ENCODE data around the gene ZWILCH. TPM values are rescaled to one million over a fixed set of nuclear protein-coding genes. Genes with fewer than 3 reads are reported as not detected.

Gene ZWILCH
- total RNA-seq, 3 donors from 2014 or later (not counting 1 experiment from before 2014, with no cell fraction given) = 8.7 to 9.9 (median 9.7) TPM

GRCh38 chr15:66572146-66572545 lies 67.0 kb downstream of the ZWILCH start:
- Histone ChIP-seq H3K9me3 (ENCODE audit: control insufficient read depth, insufficient read depth, low read length) (no peaks in the 10 kb centered on the region), H3K4me1 (ENCODE audit: control insufficient read depth, insufficient read depth, low read length) (peaks cover 2% of the 10 kb centered on the region), H3K4me3 (ENCODE audit: low read length) (no peak overlapping the region), H3K27ac (ENCODE audit: low read length) (no peak overlapping the region), H3K27me3 (ENCODE audit: control insufficient read depth, insufficient read depth, low read length) (no peaks in the 10 kb centered on the region), H3K36me3 (ENCODE audit: control insufficient read depth, insufficient read depth, low read length) (no peaks in the 10 kb centered on the region)
- no peak for ATAC-seq
- TF ChIP-seq, protein P1, sequence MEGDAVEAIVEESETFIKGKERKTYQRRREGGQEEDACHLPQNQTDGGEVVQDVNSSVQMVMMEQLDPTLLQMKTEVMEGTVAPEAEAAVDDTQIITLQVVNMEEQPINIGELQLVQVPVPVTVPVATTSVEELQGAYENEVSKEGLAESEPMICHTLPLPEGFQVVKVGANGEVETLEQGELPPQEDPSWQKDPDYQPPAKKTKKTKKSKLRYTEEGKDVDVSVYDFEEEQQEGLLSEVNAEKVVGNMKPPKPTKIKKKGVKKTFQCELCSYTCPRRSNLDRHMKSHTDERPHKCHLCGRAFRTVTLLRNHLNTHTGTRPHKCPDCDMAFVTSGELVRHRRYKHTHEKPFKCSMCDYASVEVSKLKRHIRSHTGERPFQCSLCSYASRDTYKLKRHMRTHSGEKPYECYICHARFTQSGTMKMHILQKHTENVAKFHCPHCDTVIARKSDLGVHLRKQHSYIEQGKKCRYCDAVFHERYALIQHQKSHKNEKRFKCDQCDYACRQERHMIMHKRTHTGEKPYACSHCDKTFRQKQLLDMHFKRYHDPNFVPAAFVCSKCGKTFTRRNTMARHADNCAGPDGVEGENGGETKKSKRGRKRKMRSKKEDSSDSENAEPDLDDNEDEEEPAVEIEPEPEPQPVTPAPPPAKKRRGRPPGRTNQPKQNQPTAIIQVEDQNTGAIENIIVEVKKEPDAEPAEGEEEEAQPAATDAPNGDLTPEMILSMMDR (IDR thresholded peaks at IDR 0.05) = no peak
- no peaks in the 10 kb centered on the region for H3K36me3 Mint-ChIP-seq
- no peak overlapping the region for H3K4me3 Mint-ChIP-seq
- no peak for DNase-seq
- no peak overlapping the region for H3K27ac Mint-ChIP-seq
- peaks cover 2% of the 10 kb centered on the region in 2 donors for H3K4me1 Mint-ChIP-seq
- no peaks in the 10 kb centered on the region for H3K9me3 Mint-ChIP-seq
- WGBS (ENCODE audit: insufficient coverage) = 72% methylated on average over 4 of the region's 4 CpGs
- no peaks in the 10 kb centered on the region for H3K27me3 Mint-ChIP-seq (ENCODE audit: low read depth in 2 of 2)
- intact Hi-C loops (cut with micrococcal nuclease) = no loop called here

DNA sequence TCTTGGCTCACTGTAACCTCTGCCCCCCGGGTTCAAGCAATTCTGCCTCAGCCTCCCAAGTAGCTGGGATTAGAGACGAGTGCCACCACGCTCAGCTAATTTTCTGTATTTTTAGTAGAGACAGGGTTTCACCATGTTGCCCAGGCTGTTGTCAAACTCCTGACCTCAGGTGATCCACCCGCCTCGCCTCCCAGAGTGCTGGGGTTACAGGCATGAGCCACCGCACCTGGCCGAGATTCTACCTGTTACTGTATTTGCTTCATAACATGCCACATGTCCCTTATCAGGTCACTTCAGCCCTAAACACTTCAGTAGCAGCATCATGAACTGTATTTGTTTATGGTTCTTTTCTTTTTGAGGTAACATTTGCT lies 68.2 kb downstream of the ZWILCH start:
- DNase-seq = no peak
- WGBS (ENCODE audit: insufficient coverage) = 91% methylated on average over 7 of the region's 7 CpGs

DNA sequence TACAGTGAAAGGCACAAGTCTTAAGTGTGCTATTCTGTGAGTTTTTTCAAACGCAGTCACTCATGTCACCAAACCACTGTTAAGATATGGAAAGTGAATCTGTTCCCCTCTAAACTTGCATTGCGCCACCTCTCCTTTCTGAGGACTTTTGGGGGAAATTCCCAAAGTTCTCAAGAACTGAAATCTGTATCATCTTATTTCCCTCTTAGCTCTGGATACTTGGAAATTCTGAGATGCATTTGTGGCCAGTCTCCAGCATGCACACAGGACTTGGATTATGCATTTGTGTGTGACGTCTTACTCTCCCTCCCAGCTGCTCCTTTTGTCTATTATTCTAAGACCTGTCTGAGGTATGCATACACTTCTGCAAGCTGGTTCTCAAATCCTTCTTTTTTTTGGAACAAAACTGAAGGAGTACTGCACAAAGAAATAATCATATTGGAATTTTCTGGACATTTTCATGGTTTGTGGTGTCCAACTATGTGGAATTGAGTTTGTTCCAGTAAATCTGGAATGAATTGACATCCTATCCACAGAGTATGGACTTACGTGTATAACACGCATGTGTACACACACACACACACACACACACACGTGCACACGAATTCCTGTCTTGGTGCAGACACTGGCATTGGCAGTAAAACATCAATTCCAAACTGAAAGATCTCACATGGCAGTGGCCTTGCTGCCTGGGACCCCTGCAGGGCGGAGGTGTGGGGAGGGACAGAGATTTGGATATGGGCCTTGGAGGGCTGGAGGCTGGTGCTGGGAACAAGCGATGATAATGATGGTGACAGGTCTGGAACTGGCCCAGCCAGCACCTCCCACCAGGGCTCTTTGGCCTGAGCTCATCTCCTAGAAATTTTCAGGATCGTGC lies 68.8 kb downstream of the ZWILCH start:
- no peaks in the 10 kb centered on the region for H3K9me3 ChIP-seq (ENCODE audit: control insufficient read depth, insufficient read depth, low read length)
- TF ChIP-seq, protein P1 (IDR thresholded peaks at IDR 0.05) = no peak
- H3K4me3 ChIP-seq (ENCODE audit: low read length) = no peak overlapping the region
- WGBS (ENCODE audit: insufficient coverage) = 79% methylated on average over 9 of the region's 10 CpGs
- intact Hi-C loops (cut with micrococcal nuclease) = no loop called here
- Mint-ChIP-seq H3K9me3 (no peaks in the 10 kb centered on the region), H3K4me3 (no peak overlapping the region), H3K27me3 (ENCODE audit: low read depth in 2 of 2) (no peaks in the 10 kb centered on the region), H3K4me1 (no peaks in the 10 kb centered on the region), H3K36me3 (no peaks in the 10 kb centered on the region), H3K27ac (no peak overlapping the region)
- no peak overlapping the region for H3K27ac ChIP-seq (ENCODE audit: low read length)
- no peak for DNase-seq
- no peak for ATAC-seq
- no peaks in the 10 kb centered on the region for H3K4me1 ChIP-seq (ENCODE audit: control insufficient read depth, insufficient read depth, low read length)
- no peaks in the 10 kb centered on the region for H3K36me3 ChIP-seq (ENCODE audit: control insufficient read depth, insufficient read depth, low read length)
- no peaks in the 10 kb centered on the region for H3K27me3 ChIP-seq (ENCODE audit: control insufficient read depth, insufficient read depth, low read length)

More for the DNA sequence above, 68.2 kb downstream of the ZWILCH start:
- Mint-ChIP-seq H3K36me3 (no peaks in the 10 kb centered on the region), H3K9me3 (no peaks in the 10 kb centered on the region), H3K27ac (no peak overlapping the region), H3K4me1 (no peaks in the 10 kb centered on the region), H3K4me3 (no peak overlapping the region), H3K27me3 (ENCODE audit: low read depth in 2 of 2) (no peaks in the 10 kb centered on the region)
- Histone ChIP-seq H3K4me3 (ENCODE audit: low read length) (no peak overlapping the region), H3K27me3 (ENCODE audit: control insufficient read depth, insufficient read depth, low read length) (no peaks in the 10 kb centered on the region), H3K36me3 (ENCODE audit: control insufficient read depth, insufficient read depth, low read length) (no peaks in the 10 kb centered on the region), H3K9me3 (ENCODE audit: control insufficient read depth, insufficient read depth, low read length) (no peaks in the 10 kb centered on the region), H3K4me1 (ENCODE audit: control insufficient read depth, insufficient read depth, low read length) (no peaks in the 10 kb centered on the region), H3K27ac (ENCODE audit: low read length) (no peak overlapping the region)
- intact Hi-C loops (cut with micrococcal nuclease) = no loop called here
- no peak for ATAC-seq
- TF ChIP-seq, protein P1 (IDR thresholded peaks at IDR 0.05) = no peak

DNA sequence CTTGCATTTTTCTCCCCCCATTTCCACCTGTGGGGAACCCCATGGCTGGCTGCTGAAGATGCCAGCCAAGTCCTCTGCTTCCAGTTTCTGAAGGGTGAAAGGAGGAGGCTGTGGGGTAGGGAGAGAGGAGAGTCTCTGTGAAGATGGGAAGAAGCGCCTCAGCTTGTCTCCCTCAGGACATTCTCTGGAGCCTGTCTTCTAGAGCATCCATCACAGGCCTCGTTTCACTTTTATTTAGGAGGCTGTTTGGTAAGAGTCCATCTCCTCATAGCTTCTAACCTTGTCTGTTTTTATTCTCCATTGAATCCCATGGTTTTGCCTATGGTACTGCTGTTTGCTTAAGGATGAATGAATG lies 69.4 kb downstream of the ZWILCH start:
- ATAC-seq (no peak), DNase-seq (no peak)
- Mint-ChIP-seq H3K4me1 (no peaks in the 10 kb centered on the region), H3K4me3 (no peak overlapping the region), H3K27me3 (ENCODE audit: low read depth in 2 of 2) (no peaks in the 10 kb centered on the region), H3K36me3 (no peaks in the 10 kb centered on the region), H3K27ac (no peak overlapping the region), H3K9me3 (no peaks in the 10 kb centered on the region)
- Histone ChIP-seq H3K36me3 (ENCODE audit: control insufficient read depth, insufficient read depth, low read length) (no peaks in the 10 kb centered on the region), H3K27me3 (ENCODE audit: control insufficient read depth, insufficient read depth, low read length) (no peaks in the 10 kb centered on the region), H3K9me3 (ENCODE audit: control insufficient read depth, insufficient read depth, low read length) (no peaks in the 10 kb centered on the region), H3K4me1 (ENCODE audit: control insufficient read depth, insufficient read depth, low read length) (no peaks in the 10 kb centered on the region), H3K4me3 (ENCODE audit: low read length) (no peak overlapping the region), H3K27ac (ENCODE audit: low read length) (no peak overlapping the region)
- TF ChIP-seq, protein P1 (IDR thresholded peaks at IDR 0.05) = no peak
- 74% methylated on average over 2 of the region's 2 CpGs for WGBS (ENCODE audit: insufficient coverage)
- intact Hi-C loops (cut with micrococcal nuclease) = no loop called here
